Right lobe of liver (tissue), 4 donors: ENCODE results near the gene IRF8.

Source experiments
- CTCF ChIP-seq, 4 donors: fragments of 200-600 bp in 3 of 4; fragments of 450-650 bp in 1 of 4; IDR thresholded peaks; one replicate each; pipeline versions ENCODE4 v1.5.1 to v1.8.0; 2016 to 2022; ENCODE audit warnings: antibody characterized with exemption in 4 of 4, mild to moderate bottlenecking in 2 of 4
- POLR2A ChIP-seq: fragments of 450-650 bp; IDR thresholded peaks from one replicate; pipeline ENCODE4 v1.6.1; 2017; ENCODE audit warnings: antibody characterized with exemption, mild to moderate bottlenecking
- donor health status: DM: no; HTN: no; CAD: no.
- donor health status: DM: no; HTN: no; CAD: no.
- donor health status: DM: no; HTN: yes; CAD: no.

- TF ChIP-seq CTCF (IDR thresholded peaks at IDR 0.05) (no peak), POLR2A (no peak)
These were observed 3.6 kb downstream of the IRF8 start for GRCh38 chr16:85902366-85903155.
